Measurements from ENCODE around the gene NT5C3A.
"Not testable (repeated sequence)": the region's sequence is repeated elsewhere in the genome, so short reads cannot be mapped to it uniquely, and the experiment has no call there.

GRCh38 chr7:32971967-32972366, 90.6 kb downstream of the NT5C3A start:
- TF ChIP-seq, protein P1, sequence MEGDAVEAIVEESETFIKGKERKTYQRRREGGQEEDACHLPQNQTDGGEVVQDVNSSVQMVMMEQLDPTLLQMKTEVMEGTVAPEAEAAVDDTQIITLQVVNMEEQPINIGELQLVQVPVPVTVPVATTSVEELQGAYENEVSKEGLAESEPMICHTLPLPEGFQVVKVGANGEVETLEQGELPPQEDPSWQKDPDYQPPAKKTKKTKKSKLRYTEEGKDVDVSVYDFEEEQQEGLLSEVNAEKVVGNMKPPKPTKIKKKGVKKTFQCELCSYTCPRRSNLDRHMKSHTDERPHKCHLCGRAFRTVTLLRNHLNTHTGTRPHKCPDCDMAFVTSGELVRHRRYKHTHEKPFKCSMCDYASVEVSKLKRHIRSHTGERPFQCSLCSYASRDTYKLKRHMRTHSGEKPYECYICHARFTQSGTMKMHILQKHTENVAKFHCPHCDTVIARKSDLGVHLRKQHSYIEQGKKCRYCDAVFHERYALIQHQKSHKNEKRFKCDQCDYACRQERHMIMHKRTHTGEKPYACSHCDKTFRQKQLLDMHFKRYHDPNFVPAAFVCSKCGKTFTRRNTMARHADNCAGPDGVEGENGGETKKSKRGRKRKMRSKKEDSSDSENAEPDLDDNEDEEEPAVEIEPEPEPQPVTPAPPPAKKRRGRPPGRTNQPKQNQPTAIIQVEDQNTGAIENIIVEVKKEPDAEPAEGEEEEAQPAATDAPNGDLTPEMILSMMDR (conservative IDR thresholded peaks at IDR 0.05; ENCODE audit: low read depth, low read length): not testable (repeated sequence)
- not testable (repeated sequence) for TF ChIP-seq EZH2 (IDR thresholded peaks at IDR 0.05; ENCODE audit: borderline replicate concordance, low read depth, low read length, poor library complexity, severe bottlenecking)

Measured in A673 (cell line).